GM18502 (cell line): ENCODE measurements around the gene LATS1.
A peak's percentile ranks its signal among the peaks of the same experiment; 100 is the strongest.
"Not testable (repeated sequence)": the region's sequence is repeated elsewhere in the genome, so short reads cannot be mapped to it uniquely, and the experiment has no call there.

Source experiments
- ATAC-seq: cut with Tn5 transposase; IDR thresholded peaks from one replicate; pipeline ENCODE4 v1.9.1; 2021; ENCODE audit warnings: mild to moderate bottlenecking; ENCODE audit not compliant: unreplicated experiment, poor library complexity

Gene LATS1

DNA sequence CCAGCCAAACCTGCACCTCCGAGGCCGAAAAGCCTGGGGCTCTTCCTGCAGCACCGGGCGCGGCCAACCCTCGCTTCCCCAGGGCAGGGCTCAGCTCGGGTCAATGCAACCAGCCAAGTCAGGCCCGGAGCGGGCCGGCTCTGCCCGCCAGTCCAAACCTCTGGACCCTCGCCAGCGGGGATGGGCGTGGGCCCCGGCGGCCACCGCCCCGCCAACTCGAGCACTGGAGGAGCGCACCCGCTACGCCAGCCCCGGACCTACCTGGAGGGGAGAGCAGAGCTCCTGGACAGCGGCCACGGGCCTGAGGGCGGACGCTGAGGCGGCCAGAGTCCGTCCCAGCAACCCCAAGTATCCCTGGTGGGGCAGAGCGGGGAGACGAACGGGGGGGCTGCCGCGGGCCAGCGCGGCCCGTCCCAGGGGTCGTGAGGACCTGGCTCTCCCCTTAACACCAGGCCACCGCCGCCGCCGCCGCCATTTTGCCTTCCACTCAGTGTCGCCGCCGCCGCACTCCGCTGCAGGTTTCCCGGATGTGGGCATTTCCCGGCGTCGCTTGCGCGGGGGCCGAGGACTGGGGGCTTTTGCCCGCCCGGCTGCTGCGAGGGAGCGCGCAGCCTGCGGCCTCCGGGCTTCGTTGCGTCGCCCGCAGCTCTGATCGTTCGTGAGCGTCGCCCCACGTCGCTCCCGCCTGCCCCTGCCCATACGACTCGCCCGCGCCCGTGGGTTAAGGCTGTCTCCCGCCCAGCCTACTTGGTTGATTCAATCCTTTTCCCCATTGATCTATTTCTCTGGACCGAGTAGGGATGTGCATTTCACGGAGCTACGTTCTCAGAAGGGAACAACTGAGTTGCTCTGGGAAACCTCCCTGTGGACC is at the start of gene LATS1:
TSS of gene LATS1 (minus strand) at position 514 of the 871 bp plus-strand sequence. CDS start 15,975 bp downstream, outside the sequence.
- ATAC-seq = peak; percentile 89

DNA sequence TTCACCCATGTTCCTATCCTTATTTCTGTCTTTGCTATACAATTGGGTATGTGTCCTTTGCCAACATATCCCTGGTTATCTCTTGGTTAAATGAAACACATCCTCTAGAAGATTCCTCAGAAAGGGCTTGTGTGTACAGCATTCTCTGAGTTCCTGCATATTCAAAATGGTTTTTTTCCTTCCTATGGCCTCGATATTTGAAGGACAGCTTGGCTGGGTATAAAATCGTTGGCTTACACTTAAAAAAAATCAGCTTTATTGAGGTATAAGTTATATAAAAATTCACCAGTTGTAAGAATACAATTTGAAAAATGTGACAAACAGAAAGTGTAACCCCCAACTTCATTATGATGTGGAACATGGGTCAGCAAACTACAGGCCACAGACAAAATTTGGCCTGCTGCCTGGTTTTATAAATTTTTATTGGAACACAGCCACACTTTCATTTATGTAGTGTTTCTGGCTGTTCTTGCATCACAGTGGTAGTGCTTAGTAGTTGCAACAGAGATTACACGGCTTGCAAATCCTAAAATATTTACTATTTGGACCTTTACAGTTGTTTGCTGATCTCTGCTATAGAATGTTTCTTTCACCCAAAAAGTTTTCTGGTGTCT is 48.4 kb upstream of the LATS1 start:
- ATAC-seq = no peak

DNA sequence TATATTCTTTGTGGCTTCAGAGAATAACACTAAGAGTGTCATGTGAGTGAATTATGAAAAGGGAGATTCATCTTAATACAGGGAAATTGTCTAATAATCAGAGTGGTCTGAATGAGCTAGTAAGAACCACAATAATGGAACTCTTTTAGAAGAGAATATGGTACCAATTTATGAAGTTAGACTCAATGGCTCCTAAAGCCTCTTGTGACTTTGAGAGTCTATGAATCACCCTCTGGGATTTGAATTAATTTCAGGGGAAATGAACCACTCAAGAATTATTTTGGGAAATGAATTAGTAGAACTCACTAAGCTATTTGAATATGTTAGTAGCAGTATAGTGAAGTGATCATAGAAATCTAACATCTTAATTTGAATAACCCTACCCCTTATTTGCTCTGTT is 46.0 kb upstream of the LATS1 start:
- ATAC-seq = no peak

DNA sequence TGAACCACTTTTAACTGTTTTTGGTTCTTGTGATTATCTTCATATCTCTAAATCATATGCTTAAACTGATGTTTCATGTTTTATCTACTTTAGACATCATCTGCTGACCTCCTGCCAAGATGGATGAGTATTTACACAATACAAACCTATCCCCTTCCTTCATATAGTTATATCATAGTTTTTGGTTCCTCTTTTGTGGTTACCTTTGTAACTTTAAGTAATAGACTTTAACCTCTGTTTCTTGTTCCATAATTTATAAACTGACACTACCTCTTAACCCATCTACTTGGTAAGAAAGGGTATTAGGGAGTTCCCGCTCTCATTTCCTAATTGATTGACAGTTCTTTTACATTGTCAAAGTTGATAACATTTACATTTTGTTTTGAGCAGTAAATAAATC is 43.5 kb upstream of the LATS1 start:
- ATAC-seq = peak; percentile 96

DNA sequence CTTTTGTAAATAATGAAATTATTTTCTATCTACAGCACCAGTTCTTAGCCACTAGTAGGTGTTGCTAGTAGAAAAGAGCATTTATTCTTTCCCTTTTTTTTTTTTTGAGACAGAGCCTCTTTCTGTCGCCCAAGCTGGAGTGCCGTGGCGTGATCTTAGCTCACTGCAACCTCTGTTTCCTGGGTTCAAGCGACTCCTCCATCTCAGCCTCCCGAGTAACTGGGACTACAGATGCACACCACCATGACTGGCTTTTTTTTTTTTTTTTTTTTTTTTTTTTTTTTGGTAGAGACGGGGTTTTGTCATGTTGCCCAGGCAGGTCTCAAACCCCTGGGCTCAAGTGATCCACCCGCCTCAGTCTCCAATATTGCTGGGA is 38.3 kb upstream of the LATS1 start:
- ATAC-seq = no peak

DNA sequence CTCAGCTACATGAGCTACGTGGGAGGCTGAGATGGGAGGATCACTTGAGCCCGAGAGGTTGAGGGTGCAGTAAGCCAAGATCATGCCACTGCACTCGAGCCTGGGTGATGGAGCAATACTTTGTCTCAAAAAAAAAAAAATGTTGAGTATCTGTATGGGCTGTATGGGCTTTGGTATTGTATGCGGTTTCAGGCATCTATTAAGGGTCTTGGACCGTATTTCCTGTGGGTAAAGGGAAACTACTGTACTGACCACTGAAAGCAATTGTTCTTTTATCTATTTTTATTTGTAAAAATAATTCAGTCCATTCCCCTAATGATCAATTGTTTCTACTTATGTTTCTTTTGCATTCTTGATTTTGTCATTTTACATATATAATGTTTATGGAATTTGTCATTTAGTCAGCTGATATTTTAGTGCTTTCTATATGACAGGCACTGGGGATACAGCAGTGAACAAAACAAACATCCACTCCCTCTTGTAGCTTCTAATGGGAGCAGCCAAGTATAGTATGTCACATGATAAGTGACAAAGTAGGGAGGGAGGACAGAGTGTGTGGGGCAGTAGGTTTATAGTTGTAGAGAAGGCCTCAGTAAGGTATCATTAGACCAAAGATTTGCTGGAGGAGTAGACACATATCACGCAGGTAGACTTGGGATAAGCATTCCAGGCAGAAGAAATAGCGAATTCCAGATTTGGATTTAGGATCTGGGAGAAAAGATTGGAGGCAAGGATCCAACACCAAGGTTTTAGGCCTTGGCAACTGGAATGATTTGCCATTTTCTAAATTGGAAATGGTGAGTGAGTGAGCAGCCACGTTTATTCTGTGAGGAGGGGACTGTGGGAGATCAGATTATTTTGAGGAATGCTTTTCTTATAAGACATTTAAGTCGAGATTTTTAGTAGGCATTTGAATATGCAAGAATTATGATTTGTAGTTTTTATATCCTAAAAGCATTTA is 37.7 kb upstream of the LATS1 start:
- ATAC-seq = peak; percentile 74

DNA sequence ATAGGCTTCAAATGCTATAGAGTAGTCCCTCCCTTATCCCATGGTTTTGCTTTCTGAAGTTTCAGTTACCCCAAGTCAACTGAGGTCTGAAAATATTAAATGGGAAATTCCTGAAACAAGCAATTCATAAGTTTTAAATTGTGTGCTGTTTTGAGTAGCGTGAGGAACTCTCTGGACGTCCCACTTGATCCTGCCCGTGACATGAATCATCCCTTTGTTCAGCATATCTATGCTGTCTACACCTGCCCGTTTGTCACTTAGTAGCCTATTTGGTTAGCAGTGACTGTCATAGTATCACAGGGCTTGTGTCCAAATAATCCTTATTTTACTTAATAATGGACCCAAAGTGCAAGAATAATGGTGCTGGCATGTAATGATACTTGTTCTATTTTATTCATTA is 36.6 kb upstream of the LATS1 start:
- no peak for ATAC-seq

DNA sequence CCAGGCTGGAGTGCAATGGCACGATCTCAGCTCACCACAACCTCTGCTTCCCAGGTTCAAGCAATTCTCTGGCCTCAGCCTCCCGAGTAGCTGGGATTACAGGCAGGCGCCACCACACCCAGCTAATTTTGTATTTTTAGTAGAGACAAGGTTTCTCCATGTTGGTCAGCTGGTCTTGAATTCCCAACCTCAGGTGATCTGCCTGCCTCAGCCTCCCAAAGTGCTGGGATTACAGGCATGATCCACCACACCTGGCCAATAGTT is 35.4 kb upstream of the LATS1 start:
- ATAC-seq = not testable (repeated sequence)

DNA sequence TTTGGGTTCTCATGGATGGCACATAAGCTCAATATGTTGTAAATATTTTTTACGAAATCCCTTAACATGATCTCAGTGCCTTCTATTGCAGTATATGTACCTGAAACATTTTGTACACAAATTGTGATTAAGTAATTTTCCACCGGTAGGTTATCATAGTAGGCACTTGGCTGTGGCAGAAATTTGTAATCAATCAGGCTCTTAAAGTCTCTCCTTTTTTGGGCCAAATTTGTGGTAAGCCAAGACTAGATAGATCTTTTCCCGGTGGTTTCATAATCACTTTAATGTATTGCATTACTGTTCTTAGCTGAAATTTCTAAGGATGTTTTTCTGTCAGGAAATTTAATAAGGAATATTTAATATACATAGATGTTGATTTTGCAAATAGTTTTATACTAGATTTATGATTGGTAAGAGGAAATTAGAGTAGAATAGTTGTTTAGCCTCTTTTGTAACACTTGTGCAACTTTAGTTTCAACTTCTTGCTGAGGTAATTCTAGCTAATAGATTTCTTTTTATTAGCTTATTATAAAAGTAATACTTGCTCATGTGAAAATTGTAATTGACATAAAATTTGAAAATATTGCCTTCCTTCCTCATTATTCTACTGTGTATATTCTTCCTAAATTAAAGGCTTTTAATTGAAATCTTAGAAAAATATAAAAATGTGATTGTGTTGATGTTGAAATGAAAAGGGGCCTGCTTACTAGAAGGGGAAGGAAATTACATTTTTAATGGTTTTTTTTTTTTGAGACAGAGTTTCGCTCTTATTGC is 34.9 kb upstream of the LATS1 start:
- ATAC-seq = no peak

DNA sequence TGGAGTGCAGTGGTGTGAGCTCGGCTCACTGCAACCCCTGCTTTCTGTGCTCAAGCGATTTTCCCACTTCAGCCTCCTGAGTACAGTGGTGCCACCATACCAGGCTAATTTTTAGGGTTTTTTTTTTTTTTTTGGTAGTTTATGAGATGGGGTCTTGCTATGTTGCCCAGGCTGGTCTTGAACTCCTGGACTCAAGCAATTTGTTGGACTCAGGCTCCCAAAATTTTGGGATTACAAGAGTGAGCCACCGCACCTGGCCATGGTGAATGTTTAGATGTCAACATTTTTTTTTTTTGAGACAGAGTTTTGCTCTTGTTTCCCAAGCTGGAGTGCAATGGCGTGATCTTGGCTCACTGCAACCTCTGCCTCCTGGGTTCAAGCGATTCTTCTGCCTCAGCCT is 34.0 kb upstream of the LATS1 start:
- ATAC-seq = not testable (repeated sequence)

DNA sequence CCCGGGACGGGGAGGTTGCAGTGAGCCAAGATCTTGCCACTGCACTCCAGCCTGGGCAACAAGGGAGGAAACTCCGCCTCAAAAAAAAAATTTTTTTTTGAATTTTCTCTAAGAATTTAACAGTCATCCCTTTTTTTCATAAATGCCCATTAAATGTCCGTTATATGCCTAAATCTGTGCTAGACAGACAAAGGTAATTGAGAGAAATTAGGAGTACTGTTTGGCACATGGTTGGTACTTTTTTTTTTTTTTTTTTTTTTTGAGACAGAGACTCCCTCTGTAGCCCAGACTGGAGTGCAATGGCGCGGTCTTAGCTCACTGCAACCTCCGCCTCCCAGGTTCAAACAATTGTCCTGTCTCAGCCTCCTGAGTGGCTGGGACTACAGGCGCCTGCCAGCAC is 33.3 kb upstream of the LATS1 start:
- ATAC-seq = no peak

DNA sequence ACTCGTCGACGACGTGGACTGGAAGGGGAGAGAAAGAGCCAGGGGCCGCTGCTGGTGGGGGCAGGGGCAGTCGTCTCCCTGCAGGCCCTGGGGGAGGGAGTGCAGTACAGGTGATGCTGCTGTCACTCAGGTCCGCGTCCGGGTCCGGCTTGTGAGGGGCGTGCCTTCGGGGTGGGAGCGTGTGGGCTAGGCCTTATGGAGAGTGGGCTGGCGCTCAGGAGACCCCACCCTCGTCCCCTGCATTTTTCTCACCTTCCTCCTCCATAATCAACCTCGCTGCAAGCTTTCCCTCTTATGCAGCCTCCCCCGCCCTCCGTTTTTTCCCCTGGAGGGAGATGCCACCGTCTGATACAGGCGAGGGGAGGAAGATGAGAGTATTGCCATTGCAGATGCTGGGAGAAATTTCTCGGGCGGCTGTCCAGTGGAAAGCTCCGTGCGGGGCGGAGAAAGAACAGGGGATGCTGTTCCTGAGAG is 32.3 kb upstream of the LATS1 start:
- ATAC-seq = peak; percentile 37

DNA sequence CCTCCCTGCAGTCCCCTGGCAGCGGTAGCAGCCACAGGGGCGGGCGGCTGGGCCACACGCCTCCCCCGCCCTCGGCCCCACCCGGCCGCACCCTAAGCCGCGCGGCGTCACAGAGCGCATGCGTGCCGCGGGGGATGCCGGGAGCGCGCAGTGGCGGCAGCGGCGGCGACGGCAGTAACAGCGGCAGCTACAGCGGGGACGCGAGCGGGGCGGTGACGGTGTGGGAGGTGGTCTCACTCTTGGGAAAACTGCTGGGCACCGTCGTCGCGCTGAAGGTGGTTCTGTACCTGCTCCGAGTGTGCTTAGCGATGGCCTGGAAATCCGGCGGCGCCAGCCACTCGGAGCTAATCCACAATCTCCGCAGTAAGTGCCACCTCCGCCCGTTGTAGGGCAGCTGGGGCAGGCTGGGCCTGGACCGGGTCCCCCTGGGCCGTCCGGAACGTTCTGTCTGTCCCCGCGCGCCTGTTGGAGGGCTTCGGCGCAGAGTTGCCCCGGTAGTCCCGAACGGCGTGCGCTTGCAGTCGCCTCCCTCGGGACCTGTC is 31.8 kb upstream of the LATS1 start, which contains the start of gene PCMT1:
TSS of gene PCMT1 (plus strand) at position 148 of the 542 bp plus-strand sequence. CDS start at position 309, 161 bp downstream.
- peak; percentile 86 for ATAC-seq

DNA sequence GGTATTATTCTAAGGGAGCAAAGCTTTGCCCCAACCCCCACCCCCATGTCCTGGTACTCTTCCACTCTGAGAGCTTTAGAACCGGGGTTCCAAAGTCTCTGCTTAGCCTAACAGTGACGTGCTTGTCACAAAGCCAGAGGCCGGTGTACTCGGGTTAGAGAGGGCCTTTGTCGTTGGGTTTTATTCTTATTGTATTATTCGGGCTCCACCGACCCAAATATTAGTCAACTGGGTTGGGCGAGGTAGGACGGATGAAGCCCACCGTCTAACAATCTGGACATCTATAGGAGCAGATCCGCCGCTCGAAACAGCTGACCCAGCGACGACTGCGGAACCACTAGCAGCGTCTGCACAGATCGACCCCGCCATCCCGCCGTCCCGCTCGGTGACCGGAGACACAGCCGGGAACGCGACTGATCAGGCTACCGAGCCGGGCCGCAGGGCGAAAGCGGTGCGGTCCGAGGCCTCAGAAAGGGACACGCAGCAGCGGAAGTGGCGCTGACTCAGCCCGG is 31.2 kb upstream of the LATS1 start:
- ATAC-seq = peak; percentile 2

DNA sequence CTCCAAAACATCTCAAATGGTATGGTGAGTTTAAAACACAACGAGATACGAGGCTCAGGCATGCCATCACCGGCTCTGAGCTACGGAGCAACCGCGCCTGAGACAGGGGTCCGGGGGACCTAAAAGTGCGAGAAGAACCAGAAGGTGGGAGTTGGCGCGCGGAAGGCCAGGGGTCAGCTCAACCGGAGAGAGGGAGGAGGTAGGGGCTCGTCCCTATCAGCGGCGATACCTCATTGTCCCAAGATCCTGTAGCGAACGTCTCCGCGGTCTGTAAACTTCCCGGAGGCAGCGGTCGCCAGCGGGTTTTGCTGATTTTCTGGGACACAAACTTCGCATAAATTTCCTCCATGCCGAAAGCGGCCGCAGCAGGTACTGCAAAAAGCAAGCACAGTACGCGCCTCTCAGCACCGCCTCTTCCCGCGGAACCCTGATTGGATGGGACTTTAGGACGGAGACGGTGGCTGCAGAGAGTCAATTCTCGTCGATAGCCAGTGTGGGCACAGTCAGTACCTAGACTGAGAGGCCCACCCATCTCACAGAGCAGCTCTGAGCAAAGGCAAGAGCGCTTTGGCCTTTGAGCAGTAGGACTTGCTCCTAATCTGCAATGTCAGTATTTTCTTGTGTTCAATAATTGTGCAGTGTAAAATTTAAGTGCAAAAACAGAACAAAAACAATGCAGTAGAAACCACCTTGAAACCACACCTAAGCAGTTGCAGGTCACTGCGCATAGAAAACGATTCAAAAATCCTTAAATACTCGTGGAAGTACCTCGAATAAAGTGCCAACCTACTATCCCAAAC is 28.4 kb upstream of the LATS1 start, which contains the start of gene NUP43:
TSS of gene NUP43 (minus strand) at position 383 of the 800 bp plus-strand sequence. CDS start at position 349, 34 bp downstream.
- ATAC-seq = peak; percentile 64

DNA sequence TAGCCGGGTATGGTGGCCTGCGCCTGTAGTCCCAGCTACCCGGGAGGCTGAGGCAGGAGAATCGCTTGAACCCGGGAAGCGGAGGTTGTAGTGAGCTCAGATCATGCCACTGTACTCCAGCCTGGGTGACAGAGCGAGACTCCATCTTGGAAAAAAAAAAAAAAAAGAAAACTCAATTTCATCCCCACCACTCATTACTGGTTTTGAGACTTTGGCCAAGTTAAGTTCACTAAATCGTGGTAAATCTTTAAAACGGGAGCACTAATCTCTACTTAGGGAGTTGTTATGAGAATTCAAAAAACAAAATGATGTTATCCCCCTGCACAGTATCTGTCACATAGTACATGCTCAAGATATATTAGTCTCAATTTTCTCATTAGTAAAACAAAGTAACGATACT is 27.4 kb upstream of the LATS1 start:
- not testable (repeated sequence) for ATAC-seq

DNA sequence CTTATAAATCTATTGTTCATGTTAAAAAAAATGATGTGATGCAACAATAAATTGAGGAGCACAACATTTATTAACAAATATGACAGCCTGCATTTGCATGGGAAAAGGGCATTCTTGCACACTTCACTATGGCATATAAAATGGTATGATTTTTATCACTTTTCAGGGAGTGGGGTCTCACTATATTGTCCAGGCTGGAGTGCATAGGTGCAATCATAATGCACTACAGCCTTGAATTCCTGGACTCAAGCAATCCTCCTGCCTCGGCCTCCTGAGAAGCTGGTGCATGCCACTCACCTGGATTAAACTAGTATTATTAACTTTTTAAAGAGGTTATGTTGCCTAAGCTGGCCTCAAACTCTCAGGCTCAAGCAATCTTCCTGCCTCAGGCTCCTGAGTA is 17.0 kb upstream of the LATS1 start:
- ATAC-seq = no peak

DNA sequence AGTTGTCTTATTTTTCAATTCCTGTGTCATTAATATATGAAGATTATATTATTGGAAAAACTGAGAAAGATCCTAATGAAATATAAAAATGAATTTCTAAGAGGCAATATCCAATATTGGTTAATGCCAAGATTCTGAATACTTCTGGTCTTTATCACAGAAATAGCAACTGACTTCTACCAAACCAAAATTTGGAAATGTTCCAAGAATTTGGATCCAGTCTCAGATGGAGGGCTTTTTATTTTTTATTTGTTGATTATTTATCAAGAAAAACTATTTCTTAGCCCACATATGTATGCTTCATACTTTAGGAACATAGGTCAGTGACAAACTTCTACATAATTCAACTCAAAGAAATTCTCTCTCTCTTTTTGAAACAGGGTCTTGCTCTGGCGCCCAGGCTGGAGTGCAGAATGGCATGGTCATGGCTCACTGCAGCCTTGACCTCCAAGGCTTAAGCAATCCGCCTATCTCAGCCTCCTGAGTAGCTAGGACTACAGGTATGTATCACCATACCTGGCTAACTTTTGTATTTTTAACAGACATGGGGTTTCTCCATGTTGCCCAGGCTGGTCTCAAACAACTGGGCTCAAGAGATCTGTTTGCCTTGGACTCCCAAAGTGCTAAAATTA is 15.3 kb upstream of the LATS1 start:
- no peak for ATAC-seq
